Activated naive CD8-positive, alpha-beta T cell (primary cell): Measurements from ENCODE around the gene PSD2.

ENCODE experiments used
- H3K27ac Mint-ChIP-seq: one replicate; pipeline ENCODE4 v1.8.0; 2021; ENCODE audit warnings: mixed read lengths
- H3K27me3 Mint-ChIP-seq: one replicate; pipeline ENCODE4 v1.8.0; 2021; ENCODE audit warnings: mixed read lengths
- H3K36me3 Mint-ChIP-seq: one replicate; pipeline ENCODE4 v1.8.0; 2021; ENCODE audit warnings: mixed read lengths
- H3K4me1 Mint-ChIP-seq: one replicate; pipeline ENCODE4 v1.8.0; 2021; ENCODE audit warnings: low read depth, mixed read lengths
- H3K4me3 Mint-ChIP-seq: one replicate; pipeline ENCODE4 v1.8.0; 2021; ENCODE audit warnings: mild to moderate bottlenecking, mixed read lengths
- H3K9me3 Mint-ChIP-seq: one replicate; pipeline ENCODE4 v1.8.0; 2021; ENCODE audit warnings: low read depth, mixed read lengths

PSD2 gene

DNA sequence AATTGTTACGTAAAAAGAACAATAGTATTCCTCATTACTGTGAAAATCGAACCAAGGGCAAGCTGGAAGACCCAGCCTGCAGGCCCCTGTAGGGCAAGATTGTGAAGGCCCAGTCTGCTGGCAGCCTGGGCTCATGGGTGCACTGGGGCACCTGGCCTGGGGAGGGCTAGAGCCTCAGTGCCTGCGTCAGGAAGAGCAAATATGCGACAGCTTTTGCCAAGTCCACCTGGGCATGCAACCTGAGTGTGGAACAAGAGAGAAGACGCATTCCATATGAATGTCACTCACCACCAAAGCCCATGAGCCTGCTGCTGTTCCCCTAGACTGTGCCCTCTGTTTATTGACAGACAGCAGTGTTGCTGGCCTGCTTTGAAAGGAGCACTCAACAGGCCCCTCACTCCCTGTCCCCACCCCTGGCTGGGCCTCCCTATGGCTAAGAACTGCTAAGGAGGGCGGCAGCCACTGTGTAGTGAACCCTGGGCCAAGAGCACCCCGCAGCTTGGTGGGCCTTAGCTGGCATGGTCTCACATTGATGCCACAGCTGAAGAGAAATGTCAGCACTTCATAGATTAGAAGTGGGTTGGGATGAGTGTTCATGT lies 28.2 kb downstream of the PSD2 start:
- no peaks in the 10 kb centered on the region for H3K27me3 Mint-ChIP-seq
- no peak overlapping the region for H3K27ac Mint-ChIP-seq
- peaks cover 2% of the 10 kb centered on the region for H3K36me3 Mint-ChIP-seq
- H3K4me1 Mint-ChIP-seq: no peaks in the 10 kb centered on the region
- H3K4me3 Mint-ChIP-seq: no peak overlapping the region
- H3K9me3 Mint-ChIP-seq: peaks cover 2% of the 10 kb centered on the region

DNA sequence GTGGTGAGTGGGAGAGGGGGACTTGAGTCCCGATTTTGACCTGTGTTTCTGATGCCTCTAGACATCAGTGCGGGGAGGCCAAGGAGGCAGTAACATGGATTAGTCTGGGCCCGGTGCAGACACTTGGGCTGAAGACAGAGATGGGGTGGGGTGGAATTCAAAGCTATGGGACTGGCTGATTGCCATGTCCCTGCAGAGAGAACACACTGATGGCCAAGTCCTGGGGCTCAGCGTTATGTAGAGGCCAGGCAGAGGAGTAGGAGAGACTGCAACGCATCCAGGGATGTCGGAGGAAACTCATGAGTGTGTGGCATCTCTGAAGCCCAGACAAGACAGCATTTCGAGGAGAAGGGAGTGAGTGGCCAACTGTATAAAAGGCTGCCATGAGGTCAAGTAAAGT lies 30.1 kb downstream of the PSD2 start:
- no peaks in the 10 kb centered on the region for H3K36me3 Mint-ChIP-seq

DNA sequence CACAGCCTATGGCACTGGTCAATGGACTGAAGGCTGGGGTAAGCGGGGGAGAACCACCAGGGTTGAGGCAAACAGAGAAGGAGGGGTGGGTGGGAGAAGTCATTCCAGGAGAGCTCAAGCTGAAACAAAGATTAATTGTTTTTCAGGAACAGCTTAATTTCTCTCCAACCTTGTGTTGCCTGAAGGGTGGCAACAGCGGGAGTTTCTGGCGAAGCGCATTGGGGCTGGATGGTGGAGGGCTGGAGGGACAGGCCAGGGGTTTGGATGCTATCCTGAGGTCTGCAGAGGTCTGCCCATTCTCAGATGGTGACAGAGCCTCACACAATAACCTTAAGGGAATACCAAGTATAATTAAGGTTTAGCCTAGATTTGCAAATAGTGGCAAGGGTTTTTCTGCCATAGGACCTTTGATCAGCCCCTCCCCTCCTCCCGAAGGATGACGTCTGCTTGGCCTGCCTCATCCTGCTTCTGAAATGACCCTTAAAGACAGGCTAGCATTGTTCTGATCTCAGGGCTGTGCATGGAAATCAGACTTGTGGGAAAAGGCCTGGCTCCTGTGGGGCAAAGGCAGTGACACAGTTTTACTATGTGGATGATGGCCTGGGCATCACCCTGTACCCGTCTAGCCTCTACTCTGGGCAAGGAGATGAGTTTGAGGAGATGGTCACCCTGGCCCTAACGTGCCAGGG lies 32.7 kb downstream of the PSD2 start:
- Mint-ChIP-seq H3K27me3 (no peaks in the 10 kb centered on the region), H3K27ac (no peak overlapping the region), H3K4me3 (no peak overlapping the region), H3K9me3 (no peaks in the 10 kb centered on the region), H3K36me3 (no peaks in the 10 kb centered on the region), H3K4me1 (no peaks in the 10 kb centered on the region)

More for the DNA sequence above, 30.1 kb downstream of the PSD2 start:
- Mint-ChIP-seq H3K4me3 (no peak overlapping the region), H3K27ac (no peak overlapping the region), H3K9me3 (no peaks in the 10 kb centered on the region), H3K27me3 (no peaks in the 10 kb centered on the region), H3K4me1 (no peaks in the 10 kb centered on the region)

DNA sequence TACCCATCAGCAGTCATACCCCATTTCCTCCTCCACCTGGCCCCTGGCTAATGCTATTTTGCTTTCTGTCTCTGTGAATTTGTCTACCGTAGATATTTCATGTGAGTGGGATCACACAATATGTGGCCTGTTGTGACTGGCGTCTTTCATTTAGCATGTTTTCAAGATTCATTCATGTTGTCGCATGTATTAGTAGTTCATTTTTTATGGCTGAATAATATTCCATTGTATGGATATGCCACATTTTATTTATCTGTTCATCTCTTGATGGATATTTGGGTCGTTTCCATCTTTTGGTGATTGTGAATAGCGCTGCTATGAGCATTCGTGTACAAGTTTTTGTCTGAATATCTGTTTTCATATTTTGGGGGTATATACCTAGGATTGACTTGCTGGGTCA lies 33.9 kb downstream of the PSD2 start:
- Mint-ChIP-seq H3K27ac (no peak overlapping the region), H3K27me3 (no peaks in the 10 kb centered on the region), H3K4me3 (no peak overlapping the region), H3K4me1 (no peaks in the 10 kb centered on the region), H3K9me3 (no peaks in the 10 kb centered on the region), H3K36me3 (no peaks in the 10 kb centered on the region)

DNA sequence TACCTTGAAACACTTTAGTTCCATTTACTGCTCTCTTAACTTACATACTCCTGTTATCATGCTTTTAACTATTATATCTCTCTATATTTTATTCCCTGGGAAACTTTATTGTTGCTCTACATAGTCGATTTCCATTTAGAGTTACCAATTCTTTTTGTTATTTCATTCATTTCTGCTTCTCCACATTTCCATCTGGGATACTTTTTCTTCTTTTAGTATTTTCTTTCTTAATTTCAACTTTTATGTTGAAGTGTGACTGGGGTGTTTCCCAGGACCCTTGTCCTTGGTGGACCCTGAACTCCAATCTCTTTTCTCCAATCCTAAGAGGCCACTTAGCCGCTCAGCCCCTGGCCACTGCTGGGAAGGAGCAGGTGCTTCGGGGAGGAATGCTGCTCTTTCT lies 36.0 kb downstream of the PSD2 start:
- Mint-ChIP-seq H3K36me3 (peaks cover 4% of the 10 kb centered on the region), H3K9me3 (no peaks in the 10 kb centered on the region), H3K4me1 (no peaks in the 10 kb centered on the region), H3K27ac (no peak overlapping the region), H3K27me3 (peaks cover 6% of the 10 kb centered on the region), H3K4me3 (no peak overlapping the region)

DNA sequence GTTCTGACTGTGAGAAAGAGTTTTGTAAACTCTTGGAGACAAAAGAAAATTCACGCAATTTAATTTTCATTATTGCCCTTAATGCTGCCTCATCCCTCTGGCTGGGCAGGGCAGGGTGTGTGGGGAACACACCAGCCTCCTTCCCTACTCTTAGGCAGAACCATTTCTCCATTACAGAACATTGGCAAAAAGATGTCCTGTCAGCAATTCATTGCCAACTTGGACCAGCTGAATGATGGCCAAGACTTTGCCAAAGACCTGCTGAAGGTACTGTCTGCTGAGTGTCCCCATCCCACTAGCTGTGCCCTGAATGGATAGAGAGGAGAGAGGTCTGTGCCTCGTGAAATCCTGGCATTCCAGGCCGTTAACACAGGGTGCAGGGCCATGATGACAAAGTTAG lies 37.9 kb downstream of the PSD2 start:
- no peaks in the 10 kb centered on the region for H3K9me3 Mint-ChIP-seq
- H3K4me1 Mint-ChIP-seq: no peaks in the 10 kb centered on the region
- H3K4me3 Mint-ChIP-seq: no peak overlapping the region
- no peak overlapping the region for H3K27ac Mint-ChIP-seq
- peaks cover 6% of the 10 kb centered on the region for H3K27me3 Mint-ChIP-seq
- peaks cover 4% of the 10 kb centered on the region for H3K36me3 Mint-ChIP-seq

DNA sequence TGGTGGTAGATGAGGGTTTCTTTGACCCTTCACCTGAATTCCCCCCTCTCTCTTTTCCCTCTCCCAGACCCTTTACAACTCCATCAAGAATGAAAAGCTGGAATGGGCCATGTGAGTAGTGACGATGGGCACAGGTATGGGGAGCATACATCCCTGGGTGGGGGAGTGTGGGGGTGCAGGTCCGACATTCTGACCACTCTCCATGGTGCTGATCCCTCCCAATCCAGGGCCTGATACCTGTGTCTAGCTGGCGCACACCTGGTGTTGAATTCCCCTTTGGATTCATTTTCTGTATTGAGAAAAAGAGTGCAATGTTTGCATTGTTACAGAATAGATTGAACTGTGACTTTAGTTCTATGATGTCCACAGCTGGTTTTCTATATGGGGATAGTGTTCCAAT lies 40.0 kb downstream of the PSD2 start:
- no peak overlapping the region for H3K27ac Mint-ChIP-seq
- H3K4me1 Mint-ChIP-seq: no peaks in the 10 kb centered on the region
- peaks cover 6% of the 10 kb centered on the region for H3K27me3 Mint-ChIP-seq
- peaks cover 4% of the 10 kb centered on the region for H3K36me3 Mint-ChIP-seq
- H3K9me3 Mint-ChIP-seq: no peaks in the 10 kb centered on the region
- H3K4me3 Mint-ChIP-seq: no peak overlapping the region

DNA sequence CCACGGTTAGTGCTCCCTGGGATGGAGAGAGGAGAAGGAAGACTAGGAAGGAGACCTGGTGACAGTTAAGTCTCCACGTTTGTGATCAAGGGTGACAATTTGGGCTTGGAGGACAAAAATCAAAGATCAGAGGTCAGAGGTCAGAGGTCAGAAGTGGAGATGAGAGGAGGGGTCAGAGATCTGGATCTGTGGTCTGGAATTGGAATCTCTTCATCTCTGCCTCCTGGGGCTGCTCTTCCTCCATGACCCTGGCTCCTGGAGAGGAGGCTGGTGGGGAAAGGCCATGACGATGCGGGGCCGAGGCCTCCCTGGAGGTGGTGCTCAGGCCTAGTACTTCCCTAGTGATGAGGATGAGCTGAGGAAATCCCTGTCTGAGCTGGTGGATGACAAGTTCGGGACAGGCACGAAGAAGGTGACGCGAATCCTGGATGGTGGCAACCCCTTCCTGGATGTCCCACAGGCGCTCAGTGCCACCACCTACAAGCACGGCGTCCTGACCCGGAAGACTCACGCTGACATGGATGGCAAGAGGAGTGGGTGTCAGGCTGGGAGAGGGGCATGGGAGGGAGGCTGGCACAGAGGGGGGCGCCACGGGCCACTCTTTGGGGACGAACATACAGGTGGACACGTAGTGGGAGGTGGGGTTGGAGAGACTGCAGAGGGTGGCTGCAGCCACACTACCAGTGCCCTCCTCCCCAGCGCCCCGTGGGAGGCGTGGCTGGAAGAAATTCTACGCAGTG lies 41.0 kb downstream of the PSD2 start:
- no peak overlapping the region for H3K4me3 Mint-ChIP-seq
- H3K9me3 Mint-ChIP-seq: no peaks in the 10 kb centered on the region
- H3K4me1 Mint-ChIP-seq: no peaks in the 10 kb centered on the region
- peaks cover 6% of the 10 kb centered on the region for H3K27me3 Mint-ChIP-seq
- H3K27ac Mint-ChIP-seq: no peak overlapping the region
- H3K36me3 Mint-ChIP-seq: peaks cover 4% of the 10 kb centered on the region

DNA sequence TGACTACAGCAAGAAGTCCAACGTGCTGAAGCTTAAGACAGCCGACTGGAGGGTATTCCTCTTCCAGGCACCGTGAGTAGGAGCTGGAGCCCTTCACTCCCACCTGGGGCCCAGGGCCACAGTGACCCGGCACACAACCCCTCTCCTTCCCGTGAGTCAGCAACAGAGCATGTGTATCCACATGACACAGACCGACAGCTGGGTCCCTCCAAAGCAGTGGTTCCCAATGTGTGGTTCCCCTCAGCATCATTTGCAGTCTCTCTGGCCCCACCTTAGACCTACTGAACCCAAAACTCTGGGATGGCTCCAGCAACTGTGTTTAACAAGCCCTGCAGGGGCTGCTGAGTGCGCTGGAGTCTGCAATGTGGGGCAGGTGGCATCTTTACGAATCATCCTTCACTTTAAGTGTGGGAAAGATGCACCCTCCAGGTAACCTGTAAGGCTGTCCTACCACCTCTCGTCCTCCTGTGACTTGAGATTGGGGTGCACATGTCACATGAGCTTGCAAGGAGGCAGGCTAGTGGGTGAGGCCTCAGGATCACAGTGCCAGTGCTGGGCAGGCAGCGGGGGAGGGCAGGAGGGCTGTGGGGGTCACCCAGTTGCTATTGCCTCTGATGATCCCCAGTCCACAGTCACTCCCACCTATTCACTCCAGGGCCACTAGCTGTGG lies 42.2 kb downstream of the PSD2 start:
- no peak overlapping the region for H3K4me3 Mint-ChIP-seq
- no peak overlapping the region for H3K27ac Mint-ChIP-seq
- H3K36me3 Mint-ChIP-seq: peaks cover 4% of the 10 kb centered on the region
- no peaks in the 10 kb centered on the region for H3K4me1 Mint-ChIP-seq
- H3K9me3 Mint-ChIP-seq: no peaks in the 10 kb centered on the region
- H3K27me3 Mint-ChIP-seq: peaks cover 6% of the 10 kb centered on the region

DNA sequence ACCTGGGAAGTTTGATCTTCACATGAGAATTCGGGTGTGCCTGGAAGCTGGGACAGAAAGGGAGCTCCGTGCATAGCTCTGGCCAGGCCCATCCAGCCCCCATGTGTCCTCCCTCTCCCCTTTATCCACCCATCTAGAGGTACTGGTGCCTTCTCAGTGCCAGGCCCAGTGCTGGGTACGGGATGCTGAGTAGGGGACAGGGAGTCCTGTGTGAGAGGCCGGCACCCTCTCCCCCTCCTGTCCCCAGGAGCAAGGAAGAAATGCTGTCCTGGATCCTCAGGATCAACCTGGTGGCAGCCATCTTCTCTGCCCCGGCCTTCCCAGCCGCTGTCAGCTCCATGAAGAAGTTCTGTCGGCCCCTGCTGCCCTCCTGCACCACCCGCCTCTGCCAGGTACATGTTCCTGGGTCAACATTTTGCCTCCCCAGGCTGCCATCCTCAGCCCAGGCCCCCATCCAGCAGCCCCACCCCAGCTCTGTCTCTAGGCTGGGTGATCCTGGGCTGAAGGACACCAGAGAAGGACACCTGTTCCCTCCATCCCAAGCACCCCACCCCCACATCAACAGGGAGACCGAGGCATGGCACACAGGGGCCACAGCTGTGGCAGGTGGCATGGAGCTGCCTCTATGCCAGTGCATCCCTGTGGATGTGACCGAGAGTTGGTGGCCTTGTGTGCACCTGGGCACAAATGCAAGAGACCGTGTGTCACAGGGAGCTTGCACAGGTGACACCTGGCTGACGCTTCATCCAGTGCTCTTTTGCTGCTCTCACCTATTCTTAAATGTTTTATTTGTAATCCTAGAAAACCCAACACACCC lies 43.0 kb downstream of the PSD2 start:
- Mint-ChIP-seq H3K27me3 (peaks cover 6% of the 10 kb centered on the region), H3K36me3 (peaks cover 4% of the 10 kb centered on the region), H3K9me3 (no peaks in the 10 kb centered on the region), H3K4me3 (no peak overlapping the region), H3K4me1 (no peaks in the 10 kb centered on the region), H3K27ac (no peak overlapping the region)

DNA sequence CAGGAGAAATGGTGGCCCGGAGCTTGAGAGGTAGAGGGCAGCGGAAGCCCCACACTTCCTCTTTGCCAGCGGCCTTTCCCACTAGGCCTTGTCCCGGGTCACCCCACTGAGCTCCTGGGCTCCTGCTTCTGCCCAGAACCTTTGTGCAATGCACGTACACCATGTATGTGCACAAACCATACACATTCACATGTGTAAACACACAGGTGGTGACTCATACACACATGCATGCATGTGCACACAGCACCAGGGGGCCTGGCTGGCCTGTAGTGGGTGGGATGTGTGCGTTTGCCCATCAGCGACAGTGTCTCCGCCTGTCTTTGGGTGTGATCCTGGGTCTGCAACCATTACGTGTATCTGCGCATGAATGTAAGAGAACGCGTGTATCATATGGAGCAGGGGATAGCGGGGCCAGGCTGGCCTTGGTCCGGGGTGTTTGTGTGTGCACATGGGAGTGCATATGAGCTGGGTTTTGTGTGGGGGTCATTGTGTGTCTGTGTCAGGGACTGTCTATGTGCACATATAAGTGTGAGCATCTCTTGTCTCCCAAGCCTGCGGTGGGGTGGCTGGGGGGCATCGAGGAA lies 43.7 kb downstream of the PSD2 start:
- no peak overlapping the region for H3K27ac Mint-ChIP-seq

DNA sequence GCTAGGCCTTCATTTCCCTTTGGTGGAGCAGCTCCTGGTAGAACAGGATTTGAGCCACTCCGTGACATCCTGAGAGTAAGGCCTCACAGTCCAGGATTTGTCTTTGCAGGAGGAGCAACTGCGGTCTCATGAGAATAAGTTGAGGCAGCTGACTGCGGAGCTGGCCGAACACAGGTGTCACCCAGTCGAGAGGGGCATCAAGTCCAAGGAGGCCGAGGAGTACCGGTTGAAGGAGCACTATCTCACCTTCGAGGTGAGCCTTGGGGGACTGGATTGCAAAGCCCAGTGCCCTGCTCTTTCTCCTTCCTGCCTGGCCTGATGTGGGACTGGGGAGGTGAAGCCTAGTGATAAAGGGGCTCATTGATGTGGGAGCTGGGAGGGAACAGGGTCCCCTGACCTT lies 44.3 kb downstream of the PSD2 start:
- no peak overlapping the region for H3K27ac Mint-ChIP-seq
- H3K36me3 Mint-ChIP-seq: peaks cover 4% of the 10 kb centered on the region
- no peak overlapping the region for H3K4me3 Mint-ChIP-seq
- peaks cover 9% of the 10 kb centered on the region for H3K27me3 Mint-ChIP-seq
- no peaks in the 10 kb centered on the region for H3K9me3 Mint-ChIP-seq
- H3K4me1 Mint-ChIP-seq: peaks cover 3% of the 10 kb centered on the region

More for the DNA sequence above, 43.7 kb downstream of the PSD2 start:
- peaks cover 4% of the 10 kb centered on the region for H3K36me3 Mint-ChIP-seq
- no peaks in the 10 kb centered on the region for H3K9me3 Mint-ChIP-seq
- peaks cover 6% of the 10 kb centered on the region for H3K27me3 Mint-ChIP-seq
- no peak overlapping the region for H3K4me3 Mint-ChIP-seq
- no peaks in the 10 kb centered on the region for H3K4me1 Mint-ChIP-seq

DNA sequence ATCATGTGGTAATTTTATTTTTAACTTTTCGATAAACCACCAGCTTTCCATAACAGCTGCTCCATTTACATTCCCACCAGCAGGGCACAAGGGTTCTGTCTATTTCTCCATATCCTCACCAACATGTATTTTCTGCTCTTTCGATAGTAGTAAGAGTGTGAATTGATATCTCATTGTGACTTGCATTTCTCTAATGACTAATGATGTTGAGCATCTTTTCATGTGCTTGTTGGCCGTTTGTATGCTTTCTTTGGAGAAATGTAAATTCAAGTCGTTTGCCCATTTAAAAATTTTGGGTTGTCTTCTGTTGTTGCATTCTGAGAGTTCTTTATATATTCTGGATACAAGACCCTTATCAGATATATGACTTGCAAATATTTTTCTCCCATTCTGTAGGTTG lies 45.9 kb downstream of the PSD2 start:
- Mint-ChIP-seq H3K4me1 (peaks cover 3% of the 10 kb centered on the region), H3K27ac (no peak overlapping the region), H3K4me3 (no peak overlapping the region), H3K36me3 (peaks cover under 1% of the 10 kb centered on the region), H3K9me3 (no peaks in the 10 kb centered on the region), H3K27me3 (peaks cover 3% of the 10 kb centered on the region)

DNA sequence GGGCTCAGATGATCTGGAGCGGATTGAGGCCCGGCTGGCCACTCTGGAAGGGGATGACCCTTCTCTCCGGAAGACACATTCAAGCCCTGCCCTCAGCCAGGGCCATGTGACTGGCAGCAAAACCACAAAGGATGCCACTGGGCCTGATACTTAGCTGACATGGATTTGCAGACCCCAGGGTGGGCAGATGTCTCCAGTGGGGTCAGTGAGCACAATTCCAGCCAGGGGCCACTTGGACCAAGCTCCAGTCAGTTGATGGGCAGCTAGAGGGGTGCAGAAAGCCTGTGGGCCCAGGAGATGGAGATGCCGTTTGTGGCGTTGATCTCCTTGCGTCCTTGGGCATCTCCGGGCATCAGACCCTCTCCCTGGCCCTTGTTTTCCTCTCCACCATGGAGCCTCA lies 46.7 kb downstream of the PSD2 start:
- Mint-ChIP-seq H3K36me3 (no peaks in the 10 kb centered on the region), H3K27ac (no peak overlapping the region), H3K27me3 (peaks cover 3% of the 10 kb centered on the region), H3K4me1 (peaks cover 4% of the 10 kb centered on the region), H3K9me3 (no peaks in the 10 kb centered on the region), H3K4me3 (no peak overlapping the region)
